MM.1S (cell line): ENCODE results near the gene EPHA6.

Experiments
- DNase-seq: peaks from one replicate; pipeline ENCODE4 v3.0.0-alpha.2; 2015
- H2AFZ ChIP-seq: fragments of 300-600 bp; sonication (generic); 2 replicates; pipeline ENCODE4 v1.6.0; 2016; ENCODE audit warnings: antibody characterized with exemption, low read length
- H3F3A ChIP-seq: fragments of 300-600 bp; sonication (generic); 2 replicates; pipeline ENCODE4 v1.6.1; 2016; ENCODE audit warnings: mild to moderate bottlenecking, antibody characterized with exemption, low read length, moderate library complexity, mixed read lengths; ENCODE audit not compliant: insufficient read depth
- H3K27ac ChIP-seq: fragments of 300-600 bp; sonication (generic); 2 replicates; pipeline ENCODE4 v1.5.1; 2016; ENCODE audit warnings: mild to moderate bottlenecking, low read length
- H3K27me3 ChIP-seq: fragments of 300-600 bp; sonication (generic); replicated peaks from 2 replicates; pipeline ENCODE4 v1.6.0; 2016; ENCODE audit warnings: low read length; ENCODE audit not compliant: insufficient read depth
- H3K36me3 ChIP-seq: fragments of 300-600 bp; sonication (generic); replicated peaks from 2 replicates; pipeline ENCODE4 v1.6.1; 2016; ENCODE audit warnings: mild to moderate bottlenecking, low read length, mixed read lengths; ENCODE audit not compliant: insufficient read depth
- H3K4me1 ChIP-seq: fragments of 300-600 bp; sonication (generic); 2 replicates; pipeline ENCODE4 v1.6.1; 2016; ENCODE audit warnings: low read length, mixed read lengths
- H3K4me2 ChIP-seq: fragments of 300-600 bp; sonication (generic); 2 replicates; pipeline ENCODE4 v1.6.0; 2016; ENCODE audit warnings: low read depth, low read length
- H3K4me3 ChIP-seq: fragments of 300-600 bp; sonication (generic); 2 replicates; pipeline ENCODE4 v1.5.1; 2016; ENCODE audit warnings: low read length, mixed read lengths
- H3K79me2 ChIP-seq: fragments of 300-600 bp; sonication (generic); 2 replicates; pipeline ENCODE4 v1.6.1; 2016; ENCODE audit warnings: mixed run types, low read length, mixed read lengths
- H3K9ac ChIP-seq: fragments of 300-600 bp; sonication (generic); 2 replicates; pipeline ENCODE4 v1.6.1; 2016; ENCODE audit warnings: low read length, mixed read lengths
- H3K9me2 ChIP-seq: fragments of 300-600 bp; sonication (generic); replicated peaks from 2 replicates; pipeline ENCODE4 v1.6.1; 2016; ENCODE audit warnings: mild to moderate bottlenecking, low read length, mixed read lengths; ENCODE audit not compliant: insufficient read depth
- H3K9me3 ChIP-seq: fragments of 300-600 bp; sonication (generic); replicated peaks from 2 replicates; pipeline ENCODE4 v1.6.1; 2016; ENCODE audit warnings: mild to moderate bottlenecking, low read length, mixed read lengths; ENCODE audit not compliant: insufficient read depth
- H4K20me1 ChIP-seq: fragments of 300-600 bp; sonication (generic); 2 replicates; pipeline ENCODE4 v1.6.1; 2016; ENCODE audit warnings: mild to moderate bottlenecking, low read length, moderate library complexity, mixed read lengths; ENCODE audit not compliant: insufficient read depth
- EZH2 ChIP-seq: fragments of 300-600 bp; sonication (generic); optimal IDR thresholded peaks from 2 replicates; pipeline ENCODE3; 2017; ENCODE audit warnings: low read depth, mild to moderate bottlenecking, antibody characterized with exemption, low read length, mixed read lengths
- EZH2phosphoT487 ChIP-seq: fragments of 300-600 bp; sonication (generic); IDR thresholded peaks from 2 replicates; pipeline ENCODE4 v1.6.1; 2018; ENCODE audit warnings: antibody characterized with exemption, low read length
- TF ChIP-seq, protein P1 (sequence below): fragments of 300-600 bp; sonication (generic); IDR thresholded peaks from 2 replicates; pipeline ENCODE4 v1.5.1; 2016; ENCODE audit warnings: antibody characterized with exemption, low read length, mixed read lengths

Gene EPHA6

DNA sequence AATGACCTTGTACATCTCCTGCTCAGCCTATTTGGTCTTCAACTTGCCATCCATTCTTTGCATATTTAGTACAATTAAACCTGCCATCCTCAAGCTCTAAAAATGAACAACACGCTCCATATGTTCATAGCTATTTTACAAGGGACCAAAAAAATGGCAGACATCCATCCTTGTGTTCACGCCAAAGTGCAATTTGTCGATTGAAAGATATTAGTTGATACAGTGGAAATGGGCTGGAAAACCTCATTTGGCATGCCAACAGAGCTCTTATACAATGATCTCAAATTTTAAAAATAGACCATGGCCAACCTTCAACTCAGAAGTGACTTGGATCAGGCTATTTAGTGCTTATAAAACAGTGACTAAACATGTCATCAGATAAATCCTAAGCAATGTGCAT is 536.6 kb downstream of the EPHA6 start:
- no peaks in the 10 kb centered on the region for H3K9me2 ChIP-seq
- H2AFZ ChIP-seq, result no peak overlapping the region
- TF ChIP-seq EZH2phosphoT487, result no peak
- TF ChIP-seq, protein P1, sequence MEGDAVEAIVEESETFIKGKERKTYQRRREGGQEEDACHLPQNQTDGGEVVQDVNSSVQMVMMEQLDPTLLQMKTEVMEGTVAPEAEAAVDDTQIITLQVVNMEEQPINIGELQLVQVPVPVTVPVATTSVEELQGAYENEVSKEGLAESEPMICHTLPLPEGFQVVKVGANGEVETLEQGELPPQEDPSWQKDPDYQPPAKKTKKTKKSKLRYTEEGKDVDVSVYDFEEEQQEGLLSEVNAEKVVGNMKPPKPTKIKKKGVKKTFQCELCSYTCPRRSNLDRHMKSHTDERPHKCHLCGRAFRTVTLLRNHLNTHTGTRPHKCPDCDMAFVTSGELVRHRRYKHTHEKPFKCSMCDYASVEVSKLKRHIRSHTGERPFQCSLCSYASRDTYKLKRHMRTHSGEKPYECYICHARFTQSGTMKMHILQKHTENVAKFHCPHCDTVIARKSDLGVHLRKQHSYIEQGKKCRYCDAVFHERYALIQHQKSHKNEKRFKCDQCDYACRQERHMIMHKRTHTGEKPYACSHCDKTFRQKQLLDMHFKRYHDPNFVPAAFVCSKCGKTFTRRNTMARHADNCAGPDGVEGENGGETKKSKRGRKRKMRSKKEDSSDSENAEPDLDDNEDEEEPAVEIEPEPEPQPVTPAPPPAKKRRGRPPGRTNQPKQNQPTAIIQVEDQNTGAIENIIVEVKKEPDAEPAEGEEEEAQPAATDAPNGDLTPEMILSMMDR, result no peak
- H3K4me2 ChIP-seq, result no peak overlapping the region
- no peaks in the 10 kb centered on the region for H3K4me1 ChIP-seq
- no peaks in the 10 kb centered on the region for H3K36me3 ChIP-seq
- no peaks in the 10 kb centered on the region for H3F3A ChIP-seq
- no peaks in the 10 kb centered on the region for H3K27me3 ChIP-seq
- no peak overlapping the region for H3K4me3 ChIP-seq
- no peaks in the 10 kb centered on the region for H3K9me3 ChIP-seq
- no peaks in the 10 kb centered on the region for H3K79me2 ChIP-seq
- H3K27ac ChIP-seq, result no peak overlapping the region
- DNase-seq, result no peak
- H3K9ac ChIP-seq, result no peak overlapping the region
- no peaks in the 10 kb centered on the region for H4K20me1 ChIP-seq

DNA sequence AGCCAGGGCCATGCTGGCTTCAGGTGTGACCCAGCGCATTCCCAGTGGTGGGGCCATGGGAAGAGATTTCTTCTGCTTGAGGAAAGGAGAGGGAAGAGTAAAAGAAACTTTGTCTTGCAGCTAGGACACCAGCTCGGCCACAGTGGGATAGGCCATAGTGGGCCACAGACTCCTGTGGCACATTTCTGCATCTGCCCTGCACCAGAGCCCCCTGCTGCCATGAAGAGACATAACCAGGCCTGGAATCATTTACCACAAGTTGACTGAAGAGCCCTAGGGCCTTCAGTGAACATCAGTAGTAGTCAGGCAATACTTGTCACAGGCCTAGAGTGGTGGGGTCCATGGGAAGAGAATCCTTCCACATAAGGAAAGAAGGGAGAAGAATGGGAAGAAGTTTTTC is 538.8 kb downstream of the EPHA6 start:
- no peak overlapping the region for H3K9ac ChIP-seq
- no peak overlapping the region for H2AFZ ChIP-seq
- H3K4me2 ChIP-seq, result no peak overlapping the region
- H3K9me3 ChIP-seq, result no peaks in the 10 kb centered on the region
- no peaks in the 10 kb centered on the region for H3K9me2 ChIP-seq
- H3K27me3 ChIP-seq, result no peaks in the 10 kb centered on the region
- no peak for TF ChIP-seq EZH2phosphoT487
- TF ChIP-seq, protein P1, result no peak
- no peak for TF ChIP-seq EZH2
- H3K27ac ChIP-seq, result no peak overlapping the region
- H4K20me1 ChIP-seq, result no peaks in the 10 kb centered on the region
- H3K79me2 ChIP-seq, result no peaks in the 10 kb centered on the region
- no peaks in the 10 kb centered on the region for H3F3A ChIP-seq
- DNase-seq, result no peak
- H3K4me1 ChIP-seq, result no peaks in the 10 kb centered on the region
- no peak overlapping the region for H3K4me3 ChIP-seq
- H3K36me3 ChIP-seq, result no peaks in the 10 kb centered on the region

- Histone ChIP-seq H3F3A (no peaks in the 10 kb centered on the region), H3K27me3 (no peaks in the 10 kb centered on the region), H3K4me3 (no peak overlapping the region), H3K79me2 (no peaks in the 10 kb centered on the region), H3K4me1 (no peaks in the 10 kb centered on the region), H3K9ac (no peak overlapping the region), H3K27ac (no peak overlapping the region), H3K9me2 (no peaks in the 10 kb centered on the region), H3K4me2 (no peak overlapping the region), H3K36me3 (no peaks in the 10 kb centered on the region), H3K9me3 (no peaks in the 10 kb centered on the region), H2AFZ (no peak overlapping the region), H4K20me1 (no peaks in the 10 kb centered on the region)
- TF ChIP-seq, protein P1, result no peak
- no peak for TF ChIP-seq EZH2phosphoT487
- TF ChIP-seq EZH2, result no peak
- DNase-seq, result no peak
These were observed 545.6 kb downstream of the EPHA6 start for GRCh38 chr3:97359977-97360376.

GRCh38 chr3:97360804-97361203 is 546.4 kb downstream of the EPHA6 start:
- TF ChIP-seq EZH2 (no peak), EZH2phosphoT487 (no peak)
- TF ChIP-seq, protein P1, result no peak
- Histone ChIP-seq H3K36me3 (no peaks in the 10 kb centered on the region), H3K4me2 (no peak overlapping the region)

More at GRCh38 chr3:97360804-97361203, 546.4 kb downstream of the EPHA6 start:
- Histone ChIP-seq H2AFZ (no peak overlapping the region), H4K20me1 (no peaks in the 10 kb centered on the region), H3K4me1 (no peaks in the 10 kb centered on the region), H3F3A (no peaks in the 10 kb centered on the region), H3K4me3 (no peak overlapping the region), H3K9me2 (no peaks in the 10 kb centered on the region), H3K9ac (no peak overlapping the region), H3K27ac (no peak overlapping the region), H3K9me3 (no peaks in the 10 kb centered on the region), H3K27me3 (no peaks in the 10 kb centered on the region), H3K79me2 (no peaks in the 10 kb centered on the region)
- DNase-seq, result no peak
